ENCODE results near the gene SLC49A3. TPM values are rescaled to one million over a fixed set of nuclear protein-coding genes. Genes with fewer than 3 reads are reported as not detected.

SLC49A3 gene
- total and polyA plus RNA-seq, 2 of the 4 experiments (the other 2 are of a cell fraction): under 0.01 to 0.32 TPM

- Histone ChIP-seq H3K4ac (ENCODE audit: low read depth, low read length) (no peak overlapping the region), H2BK15ac (ENCODE audit: low read depth, low read length) (no peak overlapping the region), H3K79me1 (ENCODE audit: low read depth in 1 of 2, low read length in 2 of 2) (no peaks in the 10 kb centered on the region), H3K56ac (ENCODE audit: extremely low read depth, insufficient read depth, low read length) (no peak overlapping the region), H3K36me3 (ENCODE audit: control insufficient read depth, insufficient read depth, low read length) (no peaks in the 10 kb centered on the region), H4K8ac (ENCODE audit: low read depth in 2 of 2, low read length in 2 of 2) (no peak overlapping the region), H3K9me1 (ENCODE audit: insufficient read depth, low read length) (no peaks in the 10 kb centered on the region), H3K27me3 (ENCODE audit: control insufficient read depth, insufficient read depth, low read length) (no peaks in the 10 kb centered on the region), H2AK9ac (replicated peaks; ENCODE audit: low read depth, low read length, poor library complexity) (no peak overlapping the region), H2AK5ac (ENCODE audit: low read depth, low read length) (no peak overlapping the region), H4K5ac (ENCODE audit: low read depth, low read length) (no peak overlapping the region), H2AFZ (replicated peaks; ENCODE audit: low read length, poor library complexity) (no peak overlapping the region), H3K23ac (ENCODE audit: low read depth, low read length) (no peak overlapping the region), H2BK20ac (ENCODE audit: low read depth, low read length) (no peak overlapping the region), H3K14ac (replicated peaks; ENCODE audit: low read depth, low read length) (no peak overlapping the region), H3K4me1 (ENCODE audit: control insufficient read depth, insufficient read depth, low read length) (no peaks in the 10 kb centered on the region), H3K9ac (ENCODE audit: low read depth, low read length) (no peak overlapping the region), H3K9me3 (ENCODE audit: control insufficient read depth, insufficient read depth, low read length) (peaks cover 28% of the 10 kb centered on the region), H3K4me2 (ENCODE audit: low read depth, low read length) (no peak overlapping the region), H3K4me3 (ENCODE audit: insufficient read depth, low read depth, low read length) (no peak overlapping the region), H4K91ac (ENCODE audit: insufficient read depth, low read depth, low read length) (no peak overlapping the region), H2BK120ac (ENCODE audit: low read depth, low read length) (no peak overlapping the region), H3K18ac (ENCODE audit: low read depth, low read length) (no peak overlapping the region), H3K27ac (ENCODE audit: insufficient read depth, low read length) (no peak overlapping the region), H2BK5ac (ENCODE audit: low read depth, low read length, poor library complexity, severe bottlenecking) (no peak overlapping the region), H4K20me1 (ENCODE audit: insufficient read depth, low read length) (no peaks in the 10 kb centered on the region)
- dilution Hi-C loops (cut with HindIII; ENCODE audit: low sequenced_read_pairs, unreplicated experiment): no loop called here
- TF ChIP-seq BHLHE40 (IDR thresholded peaks at IDR 0.05; ENCODE audit: low read depth, low read length) (no peak), NFE2L2 (IDR thresholded peaks at IDR 0.05; ENCODE audit: low read depth, low read length) (no peak), CEBPB (IDR thresholded peaks at IDR 0.05; ENCODE audit: low read depth, low read length) (no peak), SMC3 (IDR thresholded peaks at IDR 0.05; ENCODE audit: low read depth, low read length) (no peak), MAZ (IDR thresholded peaks at IDR 0.05; ENCODE audit: borderline replicate concordance, low read depth, low read length) (no peak), FOS (IDR thresholded peaks at IDR 0.05; ENCODE audit: low read depth, low read length) (no peak), MAFK (IDR thresholded peaks at IDR 0.05; ENCODE audit: low read depth, low read length) (no peak), RAD21 (IDR thresholded peaks at IDR 0.05; ENCODE audit: low read length) (no peak), USF2 (IDR thresholded peaks at IDR 0.05; ENCODE audit: low read depth, low read length) (no peak)
- ATAC-seq (ENCODE audit: low read depth) (no peak), DNase-seq (no peak)
- intact Hi-C loops (cut with micrococcal nuclease): no loop called here
- in situ Hi-C loops (cut with MboI; ENCODE audit: low sequenced_read_pairs): no loop called here
- BruUV-seq (replicated peaks): no TSS peak
- ChIA-PET POLR2A (ENCODE audit: unreplicated experiment) (no interaction called here), CTCF (no interaction called here)
- 83% methylated on average over 1 of the region's 6 CpGs; no CpG with 5 or more reads in 1 of the 2 experiments for WGBS, 2 experiments (ENCODE audit: extremely low coverage in 2 of 2, insufficient read length in 1 of 2)
Measured at GRCh38 chr4:632926-633325, 56.0 kb downstream of the SLC49A3 start.
